Naive thymus-derived CD8-positive, alpha-beta T cell (primary cell): ENCODE measurements around the gene SERINC2. TPM values are rescaled to one million over a fixed set of nuclear protein-coding genes. Genes with fewer than 3 reads are reported as not detected.
A peak's percentile ranks its signal among the peaks of the same experiment; 100 is the strongest.
"Not testable (repeated sequence)": the region's sequence is repeated elsewhere in the genome, so short reads cannot be mapped to it uniquely, and the experiment has no call there.

Experiments used
- ATAC-seq, 2 donors: fragments of 150-1000 bp; cut with Tn5 transposase in 1 of 2; sonication (Bioruptor Pico), chemical (Tn5 transposase) in 1 of 2; 1 replicate in 1 of 2; 2 replicates in 1 of 2; pipeline ENCODE4 v1.10.0; 2021; ENCODE audit warnings: mild to moderate bottlenecking in 2 of 2, moderate library complexity in 2 of 2
- POLR2A ChIA-PET: fragments of 350-600 bp; sonication (Branson Sonifier 250); formaldehyde crosslinking; loops from one replicate; lab custom pipeline; 2021; ENCODE audit warnings: antibody characterized with exemption; lab: Charles Lee
- DNase-seq, 10 donors: peaks; one replicate each; pipeline versions ENCODE4 v3.0.0 to v3.0.0-alpha.2; 2020 to 2022
- H3K27ac Mint-ChIP-seq, 10 donors: one replicate each; pipeline ENCODE4 v1.8.0; 2020 to 2022; ENCODE audit warnings: mild to moderate bottlenecking in 10 of 10, mixed read lengths in 10 of 10, moderate library complexity in 4 of 10, inconsistent platforms in 1 of 10
- H3K27me3 Mint-ChIP-seq, 5 donors: one replicate each; pipeline ENCODE4 v1.8.0; 2021 to 2022; ENCODE audit warnings: mixed read lengths in 5 of 5
- H3K36me3 Mint-ChIP-seq, 3 donors: one replicate each; pipeline ENCODE4 v1.8.0; 2020 to 2022; ENCODE audit warnings: mixed read lengths in 3 of 3, mild to moderate bottlenecking in 2 of 3, inconsistent platforms in 1 of 3
- H3K4me1 Mint-ChIP-seq, 4 donors: one replicate each; pipeline ENCODE4 v1.8.0; 2021 to 2022; ENCODE audit warnings: mixed read lengths in 4 of 4
- H3K4me3 Mint-ChIP-seq, 10 donors: one replicate each; pipeline ENCODE4 v1.8.0; 2020 to 2022; ENCODE audit warnings: mild to moderate bottlenecking in 10 of 10, mixed read lengths in 10 of 10, moderate library complexity in 6 of 10, inconsistent platforms in 1 of 10
- H3K9me3 Mint-ChIP-seq, 9 donors: one replicate each; pipeline ENCODE4 v1.8.0; 2020 to 2022; ENCODE audit warnings: mixed read lengths in 9 of 9, mild to moderate bottlenecking in 3 of 9, inconsistent platforms in 1 of 9, moderate library complexity in 1 of 9
- polyA plus RNA-seq, 3 donors: library from polyadenylated mRNA; unstranded; fragments of 300-500 nt; fragmentation: Illumina TruSeq; gene quantifications; one replicate each; pipeline ENCODE4 v1.2.3, GENCODE V29; 2021
- total RNA-seq, 8 experiments: library from RNA in 2 of 8; stranded (reverse) in 2 of 8; gene quantifications; one replicate each; pipeline ENCODE4 v1.2.3 and lab custom pipeline; 2021 to 2026

Gene SERINC2
- total and polyA plus RNA-seq, 5 experiments from 2014 or later = not detected

DNA sequence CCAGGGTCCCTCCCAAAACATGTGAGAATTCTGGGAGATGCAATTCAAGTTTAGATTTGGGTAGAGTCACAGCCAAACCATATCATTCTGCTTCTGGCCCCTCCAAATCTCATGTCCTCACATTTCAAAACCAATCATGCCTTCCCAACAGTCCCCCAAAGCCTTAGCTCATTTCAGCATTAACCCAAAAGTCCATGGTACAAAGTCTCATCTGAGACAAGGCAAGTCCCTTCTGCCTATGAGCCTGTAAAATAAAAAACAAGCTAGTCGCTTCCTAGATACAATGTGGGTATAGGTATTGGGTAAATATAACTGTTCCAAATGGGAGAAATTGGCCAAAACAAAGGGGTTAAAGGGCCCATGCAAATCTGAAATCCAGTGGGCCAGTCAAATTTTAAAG is 59.7 kb downstream of the SERINC2 start:
- H3K4me1 Mint-ChIP-seq, POLR2A ChIA-PET, H3K4me3 Mint-ChIP-seq, H3K36me3 Mint-ChIP-seq, DNase-seq, H3K27ac Mint-ChIP-seq, ATAC-seq: not testable (repeated sequence)
- Mint-ChIP-seq H3K9me3 (peaks cover 0 to 12% (median 7%) of the 10 kb centered on the region in 9 donors), H3K27me3 (peaks cover 9 to 35% (median 17%) of the 10 kb centered on the region in 5 donors)

DNA sequence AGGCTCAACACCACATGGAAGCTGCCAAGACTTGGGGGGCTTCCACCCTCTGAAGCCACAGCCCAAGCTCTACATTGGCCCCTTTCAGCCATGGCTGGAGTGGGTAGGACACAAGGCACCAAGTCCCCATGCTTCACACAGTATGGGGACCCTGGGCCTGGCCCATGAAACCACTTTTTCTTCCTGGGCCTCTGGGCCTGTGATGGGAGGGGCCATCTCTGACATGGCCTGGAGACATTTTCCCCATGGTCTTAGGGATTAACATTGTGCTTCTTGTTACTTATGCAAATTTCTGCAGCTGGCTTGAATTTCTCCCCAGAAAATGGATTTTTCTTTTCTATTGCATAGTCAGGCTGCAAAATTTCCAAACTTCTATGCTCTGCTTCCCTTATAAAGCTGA is 60.5 kb downstream of the SERINC2 start:
- H3K4me3 Mint-ChIP-seq, DNase-seq, ATAC-seq, H3K9me3 Mint-ChIP-seq, POLR2A ChIA-PET, H3K27ac Mint-ChIP-seq, H3K4me1 Mint-ChIP-seq, H3K36me3 Mint-ChIP-seq: not testable (repeated sequence)
- peaks cover 9 to 38% (median 22%) of the 10 kb centered on the region in 5 donors for H3K27me3 Mint-ChIP-seq

DNA sequence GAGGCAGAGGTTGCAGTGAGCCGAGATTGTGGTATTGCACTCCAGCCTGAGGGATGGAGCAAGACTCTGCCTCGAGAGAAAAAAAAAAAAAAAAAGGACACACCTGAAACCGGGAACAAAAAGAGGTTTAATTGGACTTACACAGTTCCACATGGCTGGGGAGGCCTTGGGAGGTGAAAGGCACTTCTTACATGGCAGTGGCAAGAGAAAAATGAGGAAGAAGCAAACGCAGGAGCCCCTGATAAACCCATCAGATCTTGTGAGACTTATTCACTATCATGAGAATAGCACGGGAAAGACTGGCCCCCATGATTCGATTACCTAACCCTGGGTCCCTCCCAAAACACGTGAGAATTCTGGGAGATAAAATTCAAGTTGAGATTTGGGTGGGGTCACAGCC is 61.6 kb downstream of the SERINC2 start:
- ATAC-seq, DNase-seq, H3K4me3 Mint-ChIP-seq, H3K36me3 Mint-ChIP-seq, H3K9me3 Mint-ChIP-seq, H3K4me1 Mint-ChIP-seq, H3K27ac Mint-ChIP-seq, POLR2A ChIA-PET: not testable (repeated sequence)
- peaks cover 9 to 38% (median 22%) of the 10 kb centered on the region in 5 donors for H3K27me3 Mint-ChIP-seq

DNA sequence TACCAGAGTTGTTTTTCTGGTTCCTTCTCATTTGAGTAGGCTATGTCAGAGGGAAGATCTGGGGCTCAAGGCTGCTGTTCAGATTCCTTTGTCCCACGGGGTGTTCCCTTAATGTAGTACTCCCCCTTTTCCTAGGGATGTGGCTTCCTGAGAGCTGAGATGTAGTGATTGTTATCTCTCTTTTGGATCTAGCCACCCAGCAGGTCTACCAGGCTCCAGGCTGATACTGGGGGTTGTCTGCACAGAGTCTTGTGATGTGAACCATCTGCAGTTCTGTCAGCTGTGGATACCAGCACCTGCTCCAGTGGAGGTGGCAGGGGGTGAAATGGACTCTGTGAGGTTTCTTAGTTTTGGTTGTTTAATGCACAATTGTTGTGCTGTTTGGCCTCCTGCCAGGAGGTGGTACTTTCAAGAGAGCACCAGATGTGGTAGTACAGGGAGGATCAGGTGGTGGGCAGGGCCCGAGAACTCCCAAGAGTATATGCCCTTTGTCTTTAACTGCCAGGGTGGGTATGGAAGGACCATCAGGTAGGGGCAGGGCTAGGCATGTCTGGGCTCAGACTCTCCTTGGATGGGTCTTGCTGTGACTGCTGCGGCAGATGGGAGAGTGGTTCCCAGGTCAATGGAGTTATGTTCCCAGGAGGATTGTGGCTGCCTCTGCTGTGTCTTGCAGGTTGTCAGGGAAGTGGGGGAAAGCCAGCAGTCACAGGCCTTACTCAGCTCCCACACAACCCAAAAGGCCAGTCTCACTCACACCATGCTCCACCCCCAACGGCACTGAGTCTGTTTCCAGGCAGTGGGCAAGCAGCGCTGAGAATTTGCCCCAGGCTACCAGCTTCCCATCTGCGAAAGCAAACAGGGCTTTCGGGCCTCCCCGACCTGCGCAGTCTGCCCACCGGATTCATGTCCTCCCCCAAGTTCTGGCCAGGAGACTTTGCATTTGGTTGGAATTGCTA is 64.2 kb downstream of the SERINC2 start:
- peaks cover 0 to 23% (median 11%) of the 10 kb centered on the region in 9 donors for H3K9me3 Mint-ChIP-seq
- DNase-seq (no peak), ATAC-seq (no peak)
- H3K4me3 Mint-ChIP-seq = no peak overlapping the region
- peaks cover 0 to 15% (median 10%) of the 10 kb centered on the region in 3 donors for H3K36me3 Mint-ChIP-seq
- POLR2A ChIA-PET = no interaction called here
- no peak overlapping the region for H3K27ac Mint-ChIP-seq
- H3K27me3 Mint-ChIP-seq = peaks cover 1 to 20% (median 6%) of the 10 kb centered on the region in 5 donors
- peaks cover 0 to 4% (median 0%) of the 10 kb centered on the region in 4 donors for H3K4me1 Mint-ChIP-seq

DNA sequence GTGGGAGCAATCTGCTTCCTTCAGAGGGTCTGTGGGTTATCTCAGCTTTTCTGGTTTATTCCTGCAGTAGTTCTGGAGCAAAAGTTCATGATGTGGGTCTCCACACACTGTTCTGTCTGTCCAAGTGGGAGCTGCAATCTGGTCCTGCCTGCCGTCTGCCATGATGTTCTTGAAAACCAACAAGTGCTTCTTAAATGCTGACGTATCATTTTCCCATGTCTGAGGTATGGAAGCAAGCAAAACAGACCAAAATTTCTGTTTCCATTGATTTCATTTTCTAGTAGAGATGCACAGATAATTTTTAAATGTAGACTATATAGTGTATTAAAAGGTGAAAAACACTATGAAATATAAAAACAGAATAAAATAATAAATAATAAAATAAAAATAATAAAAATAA is 65.2 kb downstream of the SERINC2 start:
- H3K9me3 Mint-ChIP-seq = peaks cover 0 to 23% (median 11%) of the 10 kb centered on the region in 9 donors
- no peak overlapping the region for H3K4me3 Mint-ChIP-seq
- peaks cover 0 to 7% (median 0%) of the 10 kb centered on the region in 4 donors for H3K4me1 Mint-ChIP-seq
- peaks cover 0 to 15% (median 10%) of the 10 kb centered on the region in 3 donors for H3K36me3 Mint-ChIP-seq
- POLR2A ChIA-PET = no interaction called here
- no peak for ATAC-seq
- DNase-seq = no peak
- peaks cover 0 to 19% (median 2%) of the 10 kb centered on the region in 5 donors for H3K27me3 Mint-ChIP-seq
- H3K27ac Mint-ChIP-seq = peak overlapping the region in 1 of 10 donors; percentile 17

DNA sequence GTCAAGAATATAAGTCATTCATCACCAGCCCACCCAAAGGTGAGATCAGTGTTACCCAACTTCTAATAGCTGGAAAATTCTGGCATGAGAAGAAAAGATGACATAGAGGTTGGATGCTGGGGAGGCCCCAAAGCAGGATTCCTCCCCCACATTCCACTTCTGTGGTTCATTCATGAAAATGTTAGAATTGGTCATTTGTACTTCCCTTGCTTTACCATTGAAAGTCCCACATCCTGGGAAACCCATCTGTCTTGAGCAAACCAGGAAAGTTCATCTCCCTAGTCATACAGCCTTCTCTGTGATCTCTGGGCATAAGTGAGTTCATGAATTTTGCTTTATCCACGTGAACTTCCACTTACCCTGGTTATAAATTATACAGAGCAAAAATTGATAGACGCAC is 66.8 kb downstream of the SERINC2 start:
- Mint-ChIP-seq H3K27me3 (peaks cover 0 to 16% (median 2%) of the 10 kb centered on the region in 5 donors), H3K27ac (no peak overlapping the region)

DNA sequence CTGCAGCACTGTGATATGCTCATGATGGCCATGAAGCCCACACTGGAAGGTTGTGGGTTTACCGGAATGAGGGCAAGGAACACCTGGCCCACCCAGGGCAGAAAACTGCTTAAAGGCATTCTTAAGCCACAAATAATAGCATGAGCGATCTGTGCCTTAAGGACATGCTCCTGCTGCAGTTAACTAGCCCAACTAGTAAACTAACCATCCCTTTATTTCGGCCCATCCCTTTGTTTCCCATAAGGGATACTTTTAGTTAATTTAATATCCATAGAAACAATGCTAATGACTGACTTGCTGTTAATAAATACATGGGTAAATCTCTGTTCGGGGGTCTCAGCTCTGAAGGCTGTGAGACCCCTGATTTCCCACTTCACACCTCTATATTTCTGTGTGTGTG is 67.4 kb downstream of the SERINC2 start:
- Mint-ChIP-seq H3K9me3 (peaks cover 0 to 23% (median 11%) of the 10 kb centered on the region in 9 donors), H3K27me3 (peaks cover 0 to 16% (median 2%) of the 10 kb centered on the region in 5 donors), H3K4me1 (peaks cover 0 to 10% (median 0%) of the 10 kb centered on the region in 4 donors), H3K36me3 (peaks cover 0 to 15% (median 10%) of the 10 kb centered on the region in 3 donors)
- DNase-seq, ATAC-seq, H3K4me3 Mint-ChIP-seq, POLR2A ChIA-PET, H3K27ac Mint-ChIP-seq: not testable (repeated sequence)

More for the DNA sequence above, 66.8 kb downstream of the SERINC2 start:
- ATAC-seq = no peak
- no peak for DNase-seq
- peaks cover 0 to 23% (median 11%) of the 10 kb centered on the region in 9 donors for H3K9me3 Mint-ChIP-seq
- peaks cover 0 to 10% (median 0%) of the 10 kb centered on the region in 4 donors for H3K4me1 Mint-ChIP-seq
- no peak overlapping the region for H3K4me3 Mint-ChIP-seq
- POLR2A ChIA-PET = no interaction called here
- peaks cover 0 to 15% (median 10%) of the 10 kb centered on the region in 3 donors for H3K36me3 Mint-ChIP-seq

DNA sequence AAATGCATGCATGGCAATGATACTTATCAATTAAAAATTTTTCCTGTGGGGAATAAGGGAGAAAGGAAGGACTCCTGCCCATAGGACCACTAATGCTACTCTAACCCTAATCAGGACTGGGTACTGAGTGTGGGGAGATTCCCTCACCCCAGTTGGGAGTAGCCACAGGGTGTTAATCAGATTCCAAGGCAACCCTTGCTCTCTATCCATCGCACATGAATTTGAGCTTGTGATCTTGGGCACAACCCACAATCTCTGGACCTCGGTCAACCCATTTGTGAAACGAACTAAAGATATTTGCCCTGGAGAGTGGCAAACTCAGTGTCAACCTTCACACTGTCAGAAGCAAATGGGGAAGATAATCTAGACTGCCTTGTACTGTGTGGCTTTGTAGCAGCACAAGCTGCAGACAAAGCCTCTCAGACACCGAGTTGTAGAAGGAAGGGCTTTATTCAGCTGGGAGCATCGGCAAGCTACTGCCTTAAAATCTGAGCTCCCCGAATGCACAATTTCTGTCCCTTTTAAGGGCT is 69.5 kb downstream of the SERINC2 start:
- Mint-ChIP-seq H3K4me1 (peaks cover 0 to 14% (median 8%) of the 10 kb centered on the region in 4 donors), H3K27me3 (peaks cover 0 to 11% (median 2%) of the 10 kb centered on the region in 5 donors), H3K4me3 (no peak overlapping the region), H3K36me3 (peaks cover 0 to 15% (median 10%) of the 10 kb centered on the region in 3 donors), H3K9me3 (peaks cover 0 to 23% (median 11%) of the 10 kb centered on the region in 9 donors), H3K27ac (no peak overlapping the region)
- ATAC-seq = no peak
- DNase-seq = no peak
- POLR2A ChIA-PET = no interaction called here

DNA sequence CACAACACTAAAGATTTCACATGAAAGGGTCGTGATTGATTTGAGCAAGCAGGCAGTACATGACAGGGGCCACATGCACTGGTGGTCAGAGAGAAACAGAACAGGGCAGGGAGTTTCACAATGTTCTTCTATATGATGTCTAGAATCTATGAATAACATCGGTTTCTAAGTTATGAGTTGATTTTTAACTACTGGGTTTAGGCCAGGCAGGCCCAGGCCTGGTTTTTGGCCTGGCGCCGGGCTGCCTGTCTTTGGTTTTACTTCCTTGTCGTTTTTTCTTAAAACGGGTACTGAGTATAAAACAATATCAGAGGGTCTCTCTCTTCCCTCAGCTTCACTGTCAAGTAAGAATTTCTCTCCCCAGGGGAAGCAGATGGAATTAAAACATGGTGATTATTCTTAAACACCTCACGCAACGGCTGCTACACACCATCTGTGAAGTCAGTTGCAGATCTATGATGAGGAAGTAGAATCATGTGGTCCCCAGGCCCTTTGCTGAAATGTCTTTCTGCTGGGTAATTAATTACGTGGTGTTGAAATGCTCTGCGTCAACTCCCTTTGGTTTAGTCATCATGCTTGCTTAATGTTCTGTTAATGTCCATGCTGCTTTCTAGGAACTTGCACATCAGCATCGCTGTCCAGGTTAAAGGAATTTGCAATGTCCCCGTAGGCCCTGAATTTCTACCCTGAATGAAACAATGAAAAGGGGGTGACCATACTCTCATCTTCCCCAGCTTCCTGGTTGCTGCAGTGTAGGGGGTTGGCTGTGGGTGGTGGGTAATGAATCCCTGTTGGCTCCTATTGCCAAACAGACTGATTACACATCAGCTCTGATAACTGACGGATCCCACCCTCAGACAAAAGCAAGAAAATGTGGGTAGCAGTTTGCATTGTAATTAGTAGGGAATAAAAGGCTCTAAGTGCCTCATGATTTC is 70.3 kb downstream of the SERINC2 start:
- Mint-ChIP-seq H3K27ac (no peak overlapping the region), H3K9me3 (peaks cover 0 to 23% (median 11%) of the 10 kb centered on the region in 9 donors), H3K4me3 (no peak overlapping the region), H3K36me3 (peaks cover 0 to 15% (median 10%) of the 10 kb centered on the region in 3 donors), H3K27me3 (peaks cover 0 to 4% (median 0%) of the 10 kb centered on the region in 5 donors), H3K4me1 (peaks cover 0 to 17% (median 12%) of the 10 kb centered on the region in 4 donors)
- POLR2A ChIA-PET = no interaction called here
- ATAC-seq (no peak), DNase-seq (no peak)

Other genes starting within 250 kb of the SERINC2 start
- not detected for gene NKAIN1, start 173.3 kb upstream of the SERINC2 start, total RNA-seq
- gene NKAIN1, start 173.3 kb upstream of the SERINC2 start, polyA plus RNA-seq = not detected
- 10 to 100 TPM; 69.6 to 76.6 TPM for gene SNRNP40, start 116.4 kb upstream of the SERINC2 start, total RNA-seq
- gene SNRNP40, start 116.4 kb upstream of the SERINC2 start, polyA plus RNA-seq = 100 to 1,000 TPM in 1 of 3 donors, 10 to 100 TPM in 2; 83.9 to 109 (median 96.2) TPM
- gene ZCCHC17, start 116.2 kb upstream of the SERINC2 start, total RNA-seq = 10 to 100 TPM; 19.0 to 23.1 TPM
- 10 to 100 TPM; 39.5 to 48.2 (median 45.4) TPM for gene ZCCHC17, start 116.2 kb upstream of the SERINC2 start, polyA plus RNA-seq
- not detected for gene FABP3, start 40.1 kb upstream of the SERINC2 start, total RNA-seq
- not detected for gene FABP3, start 40.1 kb upstream of the SERINC2 start, polyA plus RNA-seq
- not detected for gene TINAGL1, start 163.3 kb downstream of the SERINC2 start, total RNA-seq
- gene TINAGL1, start 163.3 kb downstream of the SERINC2 start, polyA plus RNA-seq = not detected
- gene HCRTR1, start 204.5 kb downstream of the SERINC2 start, total RNA-seq = not detected
- gene HCRTR1, start 204.5 kb downstream of the SERINC2 start, polyA plus RNA-seq = not detected
- gene PEF1, start 231.7 kb downstream of the SERINC2 start, total RNA-seq = 10 to 100 TPM; 35.3 to 36.3 TPM
- gene PEF1, start 231.7 kb downstream of the SERINC2 start, polyA plus RNA-seq = 10 to 100 TPM; 60.6 to 87.3 (median 77.8) TPM